Measurements from ENCODE around the gene VPS35L.

VPS35L gene

DNA sequence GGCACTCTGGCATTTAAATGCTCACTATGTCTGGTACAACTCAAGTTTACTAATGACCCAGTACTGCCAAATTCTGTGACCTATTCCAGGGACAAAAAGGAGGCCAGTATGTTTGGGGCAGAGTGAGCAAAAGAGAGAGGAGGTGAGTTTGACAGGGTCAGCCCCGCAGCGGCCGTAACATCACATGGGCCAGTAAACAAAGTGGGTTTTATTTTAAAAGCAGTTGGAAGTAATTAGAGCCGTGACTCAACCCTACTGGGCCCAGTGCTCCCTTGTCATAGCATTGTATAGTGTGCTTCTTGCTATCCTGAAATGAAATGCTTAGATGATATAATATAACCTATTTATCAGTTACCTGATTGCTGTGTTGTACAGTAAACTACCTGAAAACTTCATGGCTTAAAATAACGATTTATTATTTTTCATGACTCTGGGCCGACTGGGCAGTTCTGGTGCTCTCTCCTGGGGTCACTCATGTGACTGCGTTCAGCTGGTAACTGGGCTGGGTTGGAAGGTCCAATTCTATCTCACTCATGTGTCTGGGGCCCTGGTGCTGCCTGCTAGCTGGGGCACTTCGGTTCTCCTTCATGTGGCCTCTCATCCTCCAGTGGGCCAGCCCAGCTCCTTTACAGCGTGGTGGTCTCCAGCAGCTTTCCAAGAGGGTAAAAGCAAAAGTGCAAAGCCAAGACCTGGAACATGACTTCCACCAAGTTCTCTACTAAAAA is 189.9 kb downstream of the VPS35L start:
- Histone ChIP-seq H3K4me3 (ENCODE audit: low read length) (no peak overlapping the region), H3K4me1 (ENCODE audit: control insufficient read depth, insufficient read depth, low read length) (no peaks in the 10 kb centered on the region), H3K27ac (ENCODE audit: low read depth, low read length) (no peak overlapping the region), H3K9ac (ENCODE audit: low read length) (no peak overlapping the region), H3K36me3 (ENCODE audit: control insufficient read depth, insufficient read depth, low read length) (no peaks in the 10 kb centered on the region), H3K27me3 (ENCODE audit: control insufficient read depth, insufficient read depth, low read length) (no peaks in the 10 kb centered on the region)

DNA sequence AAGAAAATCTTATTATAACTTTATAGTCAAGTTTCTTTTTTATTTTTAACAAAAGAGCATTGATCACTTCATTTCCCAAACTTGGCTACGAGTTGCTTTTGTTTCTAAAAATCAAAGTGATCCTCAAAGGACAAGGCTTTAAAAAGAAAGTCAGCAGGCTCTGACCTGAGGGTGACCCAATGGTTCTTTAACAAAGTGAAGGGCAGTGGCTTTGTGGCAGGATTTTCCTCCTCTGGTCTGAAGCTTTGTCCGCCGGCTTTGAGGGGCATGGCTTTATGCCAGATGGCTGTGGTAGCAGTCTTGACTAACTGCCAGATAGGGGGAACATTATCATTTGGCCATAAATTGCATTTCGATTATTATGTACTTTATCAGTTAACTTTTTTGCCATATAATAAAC is 191.1 kb downstream of the VPS35L start:
- Histone ChIP-seq H3K4me3 (ENCODE audit: low read length) (no peak overlapping the region), H3K27ac (ENCODE audit: low read depth, low read length) (no peak overlapping the region), H3K9ac (ENCODE audit: low read length) (no peak overlapping the region), H3K36me3 (ENCODE audit: control insufficient read depth, insufficient read depth, low read length) (no peaks in the 10 kb centered on the region), H3K4me1 (ENCODE audit: control insufficient read depth, insufficient read depth, low read length) (no peaks in the 10 kb centered on the region), H3K27me3 (ENCODE audit: control insufficient read depth, insufficient read depth, low read length) (no peaks in the 10 kb centered on the region)

DNA sequence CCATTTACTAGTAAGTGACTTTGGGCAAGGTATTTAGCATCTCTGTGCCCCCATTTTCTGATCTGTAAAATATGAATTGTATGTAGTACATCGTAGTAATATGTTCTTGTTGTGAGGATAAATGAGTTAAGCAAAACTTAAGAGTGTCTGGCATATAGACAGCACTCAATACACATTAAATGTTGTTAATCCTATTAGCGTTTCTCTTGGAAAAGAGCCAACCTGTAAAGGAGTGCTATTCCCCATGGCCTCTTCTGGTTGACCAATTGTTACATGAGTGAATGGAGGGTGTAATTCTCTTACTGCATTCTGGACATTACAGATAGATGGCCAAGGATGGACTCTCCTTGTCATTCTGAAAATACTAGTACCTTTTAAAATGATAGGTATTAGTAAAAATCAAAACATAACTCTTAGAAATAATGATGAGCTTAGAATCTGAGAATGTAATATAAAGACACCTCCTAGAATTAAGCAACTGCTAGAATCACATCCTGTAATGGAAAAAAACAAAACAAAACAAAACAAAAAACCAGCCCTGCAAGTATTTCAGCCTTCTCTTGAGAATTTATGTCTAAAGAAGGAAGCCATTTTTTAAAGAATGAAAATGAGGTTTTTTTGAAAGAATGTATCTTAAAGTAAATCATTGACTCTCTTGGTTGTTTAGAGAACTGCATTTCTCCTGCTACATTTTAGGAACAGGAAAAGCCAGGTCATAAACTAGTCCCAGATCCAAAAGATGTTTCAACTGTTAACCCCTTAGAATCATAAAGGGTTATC is 193.1 kb downstream of the VPS35L start:
- Histone ChIP-seq H3K4me1 (ENCODE audit: control insufficient read depth, insufficient read depth, low read length) (no peaks in the 10 kb centered on the region), H3K27ac (ENCODE audit: low read depth, low read length) (no peak overlapping the region), H3K9ac (ENCODE audit: low read length) (no peak overlapping the region), H3K27me3 (ENCODE audit: control insufficient read depth, insufficient read depth, low read length) (no peaks in the 10 kb centered on the region), H3K36me3 (ENCODE audit: control insufficient read depth, insufficient read depth, low read length) (no peaks in the 10 kb centered on the region), H3K4me3 (ENCODE audit: low read length) (no peak overlapping the region)

DNA sequence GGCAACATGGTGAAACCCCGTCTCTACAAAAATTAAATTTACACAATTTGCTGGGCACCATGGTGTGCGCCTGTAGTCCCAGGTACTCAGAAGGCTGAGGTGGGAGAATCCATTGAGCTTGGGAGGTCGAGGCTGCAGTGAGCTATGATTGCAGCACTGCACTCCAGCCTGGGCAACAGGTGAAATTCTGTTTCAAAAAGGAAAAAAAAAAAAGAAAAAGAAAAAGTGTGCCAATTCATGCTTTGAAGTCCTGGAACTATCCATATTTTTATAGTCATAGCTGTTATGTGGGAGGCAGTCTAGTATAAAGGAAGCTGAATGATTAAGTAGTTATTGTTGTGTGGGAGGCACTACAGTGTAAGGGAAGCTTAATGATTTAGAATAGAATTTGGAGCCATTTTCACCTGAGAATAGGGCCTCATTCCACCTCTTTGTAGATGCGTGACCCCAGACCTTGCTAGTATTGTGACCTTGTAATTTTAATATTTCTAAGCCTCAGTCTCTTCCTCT is 194.1 kb downstream of the VPS35L start:
- Histone ChIP-seq H3K4me1 (ENCODE audit: control insufficient read depth, insufficient read depth, low read length) (no peaks in the 10 kb centered on the region), H3K27ac (ENCODE audit: low read depth, low read length) (no peak overlapping the region), H3K9ac (ENCODE audit: low read length) (no peak overlapping the region), H3K27me3 (ENCODE audit: control insufficient read depth, insufficient read depth, low read length) (no peaks in the 10 kb centered on the region), H3K4me3 (ENCODE audit: low read length) (no peak overlapping the region), H3K36me3 (ENCODE audit: control insufficient read depth, insufficient read depth, low read length) (no peaks in the 10 kb centered on the region)
